Calu3 (cell line): ENCODE measurements around the gene PLEKHG4B. TPM values are rescaled to one million over a fixed set of nuclear protein-coding genes. Genes with fewer than 3 reads are reported as not detected.

Experiments used
- BruUV-seq: library from RNA; stranded (reverse); fragments of 400-500 nt; replicated peaks from 2 replicates; lab custom pipeline; 2021; lab: Mats Ljungman, UMichigan
- CTCF ChIA-PET: fragments of 300-600 bp; sonication (Branson Sonifier 250); formaldehyde crosslinking; loops from one replicate; lab custom pipeline; 2022; ENCODE audit warnings: antibody characterized with exemption; lab: Charles Lee
- DNase-seq: peaks from one replicate; pipeline ENCODE4 v3.0.0; 2022
- H3K27ac Mint-ChIP-seq: one replicate; pipeline ENCODE4 v1.8.0; 2022; ENCODE audit warnings: mixed read lengths; ENCODE audit not compliant: unreplicated experiment
- H3K27me3 Mint-ChIP-seq: one replicate; pipeline ENCODE4 v1.8.0; 2022; ENCODE audit warnings: mixed read lengths; ENCODE audit not compliant: unreplicated experiment
- H3K36me3 Mint-ChIP-seq: one replicate; pipeline ENCODE4 v1.8.0; 2022; ENCODE audit warnings: mild to moderate bottlenecking, moderate library complexity, mixed read lengths; ENCODE audit not compliant: insufficient read depth, unreplicated experiment
- H3K4me1 Mint-ChIP-seq: one replicate; pipeline ENCODE4 v1.8.0; 2022; ENCODE audit warnings: mild to moderate bottlenecking, low read depth, mixed read lengths; ENCODE audit not compliant: unreplicated experiment
- H3K4me3 Mint-ChIP-seq: one replicate; pipeline ENCODE4 v1.8.0; 2022; ENCODE audit warnings: mild to moderate bottlenecking, low read depth, moderate library complexity, mixed read lengths; ENCODE audit not compliant: unreplicated experiment
- H3K9me3 Mint-ChIP-seq: one replicate; pipeline ENCODE4 v1.8.0; 2022; ENCODE audit warnings: low read depth, mixed read lengths; ENCODE audit not compliant: unreplicated experiment
- intact Hi-C: fragments of 100-400 bp; cut with micrococcal nuclease; formaldehyde crosslinking; loops from one replicate; pipeline ENCODE4 v1.10.0; 2022; ENCODE audit not compliant: unreplicated experiment
- total RNA-seq: library from RNA; stranded (reverse); gene quantifications from 2 replicates; pipeline ENCODE4 v1.2.3, GENCODE V29; 2022
- TF ChIP-seq, protein P1 (sequence below): fragments of 200-600 bp; IDR thresholded peaks from one replicate; pipeline ENCODE4 v1.8.0; 2022; ENCODE audit warnings: antibody characterized with exemption; ENCODE audit not compliant: unreplicated experiment

PLEKHG4B gene
- total RNA-seq, 1 experiment from 2014 or later = 1.7 TPM

DNA sequence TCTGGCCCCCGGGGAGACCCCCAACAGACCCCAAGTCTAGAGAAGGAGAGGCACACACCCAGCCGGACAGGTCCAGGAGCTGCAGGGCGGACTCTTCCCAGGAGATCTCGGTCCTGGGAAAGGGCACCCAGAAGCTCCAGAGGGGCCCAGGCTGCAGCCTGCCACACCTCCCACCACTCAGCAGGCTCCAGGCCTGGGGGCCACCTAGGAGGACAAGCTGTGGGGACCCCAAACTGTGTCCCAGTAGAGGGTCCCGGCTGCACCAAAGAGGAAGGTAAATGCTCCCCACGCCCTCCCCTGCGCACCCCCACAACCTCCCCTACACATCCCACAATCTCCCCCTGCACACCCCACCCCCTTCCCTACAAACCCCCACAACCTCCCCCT is 48.5 kb downstream of the PLEKHG4B start:
- TF ChIP-seq, protein P1, sequence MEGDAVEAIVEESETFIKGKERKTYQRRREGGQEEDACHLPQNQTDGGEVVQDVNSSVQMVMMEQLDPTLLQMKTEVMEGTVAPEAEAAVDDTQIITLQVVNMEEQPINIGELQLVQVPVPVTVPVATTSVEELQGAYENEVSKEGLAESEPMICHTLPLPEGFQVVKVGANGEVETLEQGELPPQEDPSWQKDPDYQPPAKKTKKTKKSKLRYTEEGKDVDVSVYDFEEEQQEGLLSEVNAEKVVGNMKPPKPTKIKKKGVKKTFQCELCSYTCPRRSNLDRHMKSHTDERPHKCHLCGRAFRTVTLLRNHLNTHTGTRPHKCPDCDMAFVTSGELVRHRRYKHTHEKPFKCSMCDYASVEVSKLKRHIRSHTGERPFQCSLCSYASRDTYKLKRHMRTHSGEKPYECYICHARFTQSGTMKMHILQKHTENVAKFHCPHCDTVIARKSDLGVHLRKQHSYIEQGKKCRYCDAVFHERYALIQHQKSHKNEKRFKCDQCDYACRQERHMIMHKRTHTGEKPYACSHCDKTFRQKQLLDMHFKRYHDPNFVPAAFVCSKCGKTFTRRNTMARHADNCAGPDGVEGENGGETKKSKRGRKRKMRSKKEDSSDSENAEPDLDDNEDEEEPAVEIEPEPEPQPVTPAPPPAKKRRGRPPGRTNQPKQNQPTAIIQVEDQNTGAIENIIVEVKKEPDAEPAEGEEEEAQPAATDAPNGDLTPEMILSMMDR = no peak
- Mint-ChIP-seq H3K9me3 (no peaks in the 10 kb centered on the region), H3K4me3 (no peak overlapping the region), H3K27me3 (peaks cover 29% of the 10 kb centered on the region), H3K4me1 (no peaks in the 10 kb centered on the region), H3K27ac (no peak overlapping the region), H3K36me3 (no peaks in the 10 kb centered on the region)
- CTCF ChIA-PET = no interaction called here
- no TSS peak for BruUV-seq
- intact Hi-C loops = no loop called here
- DNase-seq = no peak

DNA sequence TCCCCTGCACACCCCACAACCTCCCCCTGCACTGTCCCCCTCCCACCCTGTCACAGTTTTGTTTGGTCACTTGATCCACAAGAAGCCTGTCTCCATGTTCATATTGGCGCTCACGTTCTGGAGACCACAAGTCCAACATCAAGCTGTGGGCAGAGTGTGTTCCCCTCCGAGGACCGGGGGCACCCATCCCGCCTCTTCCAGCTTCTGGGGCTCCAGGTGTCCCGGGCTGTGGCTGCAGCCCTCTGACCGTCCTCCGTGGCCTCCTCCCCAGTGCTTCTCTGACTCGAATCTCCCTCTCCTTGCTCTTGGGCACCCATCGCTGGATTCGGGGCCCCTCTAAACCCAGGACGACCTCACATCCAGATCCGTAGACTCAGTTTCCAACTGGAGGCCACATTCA is 49.2 kb downstream of the PLEKHG4B start:
- Mint-ChIP-seq H3K36me3 (no peaks in the 10 kb centered on the region), H3K27me3 (peaks cover 29% of the 10 kb centered on the region), H3K27ac (no peak overlapping the region), H3K4me1 (no peaks in the 10 kb centered on the region), H3K9me3 (no peaks in the 10 kb centered on the region), H3K4me3 (no peak overlapping the region)
- DNase-seq = no peak
- BruUV-seq = no TSS peak
- CTCF ChIA-PET = no interaction called here
- intact Hi-C loops = no loop called here
- TF ChIP-seq, protein P1 = no peak

DNA sequence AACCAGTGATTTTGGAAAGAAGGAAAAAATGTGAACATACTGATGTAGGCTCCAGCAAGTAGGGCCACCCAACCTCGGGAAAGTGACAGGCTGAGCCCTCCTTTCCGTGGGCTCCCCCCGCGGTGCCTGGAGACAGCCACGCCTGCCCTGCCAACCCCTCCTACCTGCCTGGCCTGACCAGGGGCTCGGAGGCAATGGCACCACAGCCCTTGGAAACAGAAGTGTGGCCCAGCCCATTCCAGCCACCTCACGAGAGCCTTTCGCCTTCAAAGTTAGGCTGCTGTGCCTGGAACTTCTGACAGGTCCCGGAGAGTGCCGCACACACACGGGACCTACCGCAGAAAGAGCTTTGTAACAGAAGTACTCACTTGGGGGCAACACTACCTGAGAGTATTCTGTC is 49.8 kb downstream of the PLEKHG4B start:
- Mint-ChIP-seq H3K36me3 (no peaks in the 10 kb centered on the region), H3K27me3 (peaks cover 30% of the 10 kb centered on the region), H3K27ac (no peak overlapping the region), H3K9me3 (peaks cover 1% of the 10 kb centered on the region), H3K4me3 (no peak overlapping the region), H3K4me1 (no peaks in the 10 kb centered on the region)
- TF ChIP-seq, protein P1 = no peak
- no TSS peak for BruUV-seq
- intact Hi-C loops = no loop called here
- CTCF ChIA-PET = no interaction called here
- no peak for DNase-seq

DNA sequence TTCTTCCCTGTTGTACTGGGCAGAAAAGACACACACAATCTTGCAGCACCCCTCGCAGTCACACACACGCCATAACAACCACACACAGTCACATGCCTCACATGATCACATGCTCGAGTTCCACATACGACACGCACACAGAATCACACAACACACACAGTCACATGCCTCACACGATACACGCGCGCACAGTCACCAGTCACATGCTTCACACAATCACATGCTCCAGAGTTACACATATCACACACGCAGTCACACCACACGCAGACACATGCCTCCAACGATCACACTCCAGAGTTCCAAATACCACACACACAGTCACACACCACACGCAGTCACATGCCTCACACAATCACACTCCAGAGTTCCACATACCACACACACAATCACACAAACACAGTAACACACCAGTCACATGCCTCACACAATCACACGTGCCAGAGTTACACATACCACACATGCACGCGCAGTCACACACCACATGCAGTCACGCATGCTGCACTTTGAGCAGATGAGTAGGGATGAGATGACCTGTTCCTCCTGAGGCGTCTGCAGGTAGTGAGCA is 50.4 kb downstream of the PLEKHG4B start:
- TF ChIP-seq, protein P1 = no peak
- CTCF ChIA-PET = no interaction called here
- H3K36me3 Mint-ChIP-seq = peaks cover 3% of the 10 kb centered on the region

More for the DNA sequence above, 50.4 kb downstream of the PLEKHG4B start:
- intact Hi-C loops = no loop called here
- H3K4me1 Mint-ChIP-seq = no peaks in the 10 kb centered on the region
- DNase-seq = no peak
- H3K27me3 Mint-ChIP-seq = peaks cover 36% of the 10 kb centered on the region
- H3K27ac Mint-ChIP-seq = no peak overlapping the region
- no TSS peak for BruUV-seq
- no peak overlapping the region for H3K4me3 Mint-ChIP-seq
- H3K9me3 Mint-ChIP-seq = peaks cover 5% of the 10 kb centered on the region
